GM21786 (cell line): ENCODE measurements around the gene TRMT44.

Source experiments
- ATAC-seq: cut with Tn5 transposase; IDR thresholded peaks from one replicate; pipeline ENCODE4 v1.9.1; 2021; ENCODE audit not compliant: unreplicated experiment

Gene TRMT44

GRCh38 chr4:8433136-8433535 lies 7.4 kb upstream of the TRMT44 start:
- ATAC-seq = no peak

GRCh38 chr4:8434251-8435073 lies 6.1 kb upstream of the TRMT44 start:
- ATAC-seq = no peak

- peak; percentile 53 for ATAC-seq
Measured at GRCh38 chr4:8435656-8436121, 4.9 kb upstream of the TRMT44 start.

- ATAC-seq = no peak
Measured at GRCh38 chr4:8437281-8437680, 3.3 kb upstream of the TRMT44 start.

- ATAC-seq = no peak
Measured at GRCh38 chr4:8438743-8439142, 1.8 kb upstream of the TRMT44 start.

GRCh38 chr4:8439168-8439567 lies 1.4 kb upstream of the TRMT44 start:
- no peak for ATAC-seq

GRCh38 chr4:8439914-8440491 lies 574 bp upstream of the TRMT44 start:
- ATAC-seq = peak; percentile 29

GRCh38 chr4:8441499-8442091 lies 1.0 kb downstream of the TRMT44 start:
- ATAC-seq = no peak

- no peak for ATAC-seq
Measured at GRCh38 chr4:8442596-8443358, 2.2 kb downstream of the TRMT44 start.

- no peak for ATAC-seq
Measured at GRCh38 chr4:8443801-8444200, 3.2 kb downstream of the TRMT44 start.

GRCh38 chr4:8446122-8446521 lies 5.5 kb downstream of the TRMT44 start:
- no peak for ATAC-seq

- no peak for ATAC-seq
Measured at GRCh38 chr4:8451440-8452182, 11.0 kb downstream of the TRMT44 start.

GRCh38 chr4:8453957-8454356 lies 13.4 kb downstream of the TRMT44 start:
- ATAC-seq = no peak

GRCh38 chr4:8457646-8458252 lies 17.2 kb downstream of the TRMT44 start:
- no peak for ATAC-seq

- no peak for ATAC-seq
Measured at GRCh38 chr4:8459867-8460445, 19.4 kb downstream of the TRMT44 start.

GRCh38 chr4:8461086-8461485 lies 20.5 kb downstream of the TRMT44 start:
- ATAC-seq = no peak

- ATAC-seq = no peak
Measured at GRCh38 chr4:8461616-8462015, 21.0 kb downstream of the TRMT44 start.

GRCh38 chr4:8463811-8464210 lies 23.2 kb downstream of the TRMT44 start:
- ATAC-seq = no peak

GRCh38 chr4:8464381-8464780 lies 23.8 kb downstream of the TRMT44 start:
- no peak for ATAC-seq
